Activated T-helper 2 cell treated with anti-CD3 and anti-CD28 coated beads, Interferon-gamma antibody, Interleukin-2, Interleukin-4, amounts not matched to agents 10 μg/mL and 5 μg/mL and 100 μg/mL, durations not matched to agents 14 hours and 24 hours and 36 hours (primary cell): ENCODE results near the gene SLC16A7. TPM values are rescaled to one million over a fixed set of nuclear protein-coding genes. Genes with fewer than 3 reads are reported as not detected.

Experiments
- DNase-seq: peaks from one replicate; pipeline ENCODE4 v3.0.0; 2021; ENCODE audit warnings: low spot score
- H3K27ac Mint-ChIP-seq: one replicate; pipeline ENCODE4 v1.8.0; 2021; ENCODE audit warnings: mixed read lengths
- H3K27me3 Mint-ChIP-seq: one replicate; pipeline ENCODE4 v1.8.0; 2021; ENCODE audit warnings: low read depth, mixed read lengths
- H3K36me3 Mint-ChIP-seq: one replicate; pipeline ENCODE4 v1.8.0; 2021; ENCODE audit warnings: low read depth, mixed read lengths
- H3K4me1 Mint-ChIP-seq: one replicate; pipeline ENCODE4 v1.8.0; 2021; ENCODE audit warnings: low read depth, mixed read lengths
- H3K4me3 Mint-ChIP-seq: one replicate; pipeline ENCODE4 v1.8.0; 2021; ENCODE audit warnings: low read depth, mild to moderate bottlenecking, moderate library complexity, mixed read lengths
- H3K9me3 Mint-ChIP-seq: one replicate; pipeline ENCODE4 v1.8.0; 2021; ENCODE audit warnings: mixed read lengths
- intact Hi-C: fragments of 100-400 bp; cut with micrococcal nuclease; formaldehyde crosslinking; loops from one replicate; pipeline ENCODE4 v1.15.1; 2023
- total RNA-seq: library from RNA; stranded (reverse); gene quantifications from 2 replicates; pipeline ENCODE4 v1.2.3, GENCODE V29; 2022

Gene SLC16A7
- total RNA-seq, 1 donor from 2014 or later = 29.1 TPM

GRCh38 chr12:59657711-59658110 is 61.9 kb downstream of the SLC16A7 start:
- peaks cover 5% of the 10 kb centered on the region for H3K4me1 Mint-ChIP-seq
- H3K27ac Mint-ChIP-seq = no peak overlapping the region
- H3K4me3 Mint-ChIP-seq = no peak overlapping the region
- no peak for DNase-seq
- peaks cover 11% of the 10 kb centered on the region for H3K36me3 Mint-ChIP-seq
- H3K27me3 Mint-ChIP-seq = no peaks in the 10 kb centered on the region
- intact Hi-C loops = no loop called here
- no peaks in the 10 kb centered on the region for H3K9me3 Mint-ChIP-seq

DNA sequence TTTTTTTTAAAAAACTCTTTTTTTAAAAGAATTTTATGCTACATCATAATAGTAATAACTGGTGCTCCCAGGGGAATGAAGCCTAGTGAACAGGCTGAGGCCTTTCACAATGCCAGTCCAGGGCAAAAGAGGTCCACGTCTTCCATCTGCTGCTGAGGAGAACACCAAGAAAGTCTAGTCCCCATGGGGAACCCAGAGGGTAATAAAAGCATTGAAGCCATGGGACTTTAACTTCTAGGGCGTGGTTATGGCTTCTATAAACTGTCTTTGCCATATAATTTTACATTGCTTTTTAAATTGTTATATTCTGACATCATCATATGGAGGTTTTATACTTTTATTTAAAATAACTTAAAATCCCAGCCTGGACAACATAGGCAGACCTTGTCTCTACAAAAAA is 64.3 kb downstream of the SLC16A7 start:
- Mint-ChIP-seq H3K36me3 (peaks cover 11% of the 10 kb centered on the region), H3K27me3 (no peaks in the 10 kb centered on the region), H3K9me3 (peaks cover 5% of the 10 kb centered on the region), H3K4me3 (no peak overlapping the region), H3K27ac (no peak overlapping the region), H3K4me1 (peaks cover 5% of the 10 kb centered on the region)
- intact Hi-C loops = no loop called here
- DNase-seq = no peak

DNA sequence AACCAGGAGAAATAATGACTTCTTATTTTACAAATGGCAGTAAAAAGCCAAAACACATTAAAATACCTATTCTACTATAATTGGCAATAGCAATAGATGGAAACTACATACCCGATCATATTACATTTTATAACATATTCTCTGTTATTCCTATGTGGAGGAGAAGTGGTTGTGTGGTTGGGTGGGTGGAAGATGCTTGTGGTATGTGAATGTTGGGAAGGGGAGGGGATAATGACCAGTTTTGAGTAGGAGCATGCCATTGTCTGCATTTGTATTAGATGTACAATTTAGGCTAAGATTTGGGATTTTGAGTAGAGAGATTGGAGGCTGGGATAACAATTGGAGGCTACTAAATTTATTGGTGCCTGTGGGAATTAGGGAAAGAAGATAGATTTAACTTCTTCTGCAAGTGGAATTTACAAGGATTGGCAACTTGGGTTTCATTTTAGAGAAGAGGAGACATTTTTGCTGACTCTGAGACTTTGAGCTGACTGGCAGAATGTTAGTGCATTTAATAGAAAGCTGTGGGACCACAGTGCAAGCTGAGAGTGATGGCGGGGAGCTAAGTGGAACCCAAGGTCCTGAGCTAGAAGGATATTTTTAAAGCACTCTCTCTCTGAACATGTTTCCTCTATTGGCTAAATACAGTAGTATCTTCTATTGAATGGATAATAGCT is 65.2 kb downstream of the SLC16A7 start:
- Mint-ChIP-seq H3K27me3 (no peaks in the 10 kb centered on the region), H3K4me1 (peaks cover 4% of the 10 kb centered on the region), H3K9me3 (peaks cover 9% of the 10 kb centered on the region), H3K27ac (no peak overlapping the region), H3K36me3 (peaks cover 12% of the 10 kb centered on the region), H3K4me3 (no peak overlapping the region)
- no peak for DNase-seq
- intact Hi-C loops = no loop called here

DNA sequence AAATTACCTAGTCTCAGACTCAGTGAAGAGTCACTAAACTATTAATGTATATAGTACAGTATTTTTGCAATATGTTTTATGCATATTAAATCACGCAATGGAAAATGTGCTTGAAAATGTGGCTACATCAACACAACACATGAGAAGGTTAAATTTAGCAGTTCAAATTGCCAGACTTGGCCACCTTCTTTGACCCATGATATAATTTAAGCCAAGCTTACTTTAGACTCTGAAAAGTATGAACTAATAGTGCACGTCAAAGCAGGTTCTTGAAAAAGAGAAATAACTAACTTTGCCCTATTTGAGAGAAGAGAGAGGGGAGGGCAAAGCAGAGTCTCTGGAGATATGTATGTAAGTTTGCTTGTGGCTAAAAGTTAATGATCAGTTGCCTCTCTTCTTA is 68.7 kb downstream of the SLC16A7 start:
- no peaks in the 10 kb centered on the region for H3K27me3 Mint-ChIP-seq
- H3K4me1 Mint-ChIP-seq = peaks cover 9% of the 10 kb centered on the region
- peaks cover 32% of the 10 kb centered on the region for H3K36me3 Mint-ChIP-seq
- no peak overlapping the region for H3K4me3 Mint-ChIP-seq
- no peak overlapping the region for H3K27ac Mint-ChIP-seq
- peaks cover 28% of the 10 kb centered on the region for H3K9me3 Mint-ChIP-seq
- DNase-seq = no peak
- intact Hi-C loops = no loop called here

DNA sequence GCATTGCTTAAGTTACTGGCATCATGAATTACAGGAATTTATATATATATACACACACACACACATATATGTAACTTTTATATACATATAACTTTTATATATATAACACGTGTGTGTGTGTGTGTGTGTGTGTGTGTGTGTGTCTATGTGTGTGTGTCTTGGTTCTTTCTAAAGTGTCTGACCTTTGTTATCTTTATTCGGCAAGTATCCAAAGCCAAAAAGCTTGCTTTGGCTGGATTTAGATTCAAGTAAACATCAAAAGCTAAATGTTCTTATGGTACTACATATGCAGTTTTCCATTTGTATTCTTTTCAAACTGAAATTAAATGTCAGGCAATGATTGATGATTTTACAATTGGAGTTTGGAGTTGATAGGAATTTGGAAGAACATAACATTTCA is 69.9 kb downstream of the SLC16A7 start:
- H3K4me3 Mint-ChIP-seq = no peak overlapping the region

DNA sequence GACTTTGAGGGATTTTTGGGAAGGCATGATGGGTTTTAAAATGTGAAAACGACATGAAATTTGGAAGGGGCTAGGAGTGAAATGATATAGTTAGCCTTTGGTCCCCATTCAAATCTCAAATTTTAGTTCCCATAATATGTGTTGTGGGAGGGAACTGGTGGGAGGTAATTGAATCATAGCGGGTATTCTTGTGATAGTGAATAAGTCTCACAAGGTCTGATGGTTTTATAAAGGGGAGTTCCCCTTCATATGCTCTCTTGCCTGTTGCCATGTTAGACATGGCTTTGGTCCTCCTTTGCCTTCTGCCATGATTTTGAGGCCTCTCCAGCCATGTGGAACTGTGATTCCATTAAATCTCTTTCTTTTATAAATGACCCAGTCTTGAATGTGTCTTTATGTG is 72.8 kb downstream of the SLC16A7 start:
- Mint-ChIP-seq H3K9me3 (peaks cover 28% of the 10 kb centered on the region), H3K36me3 (peaks cover 44% of the 10 kb centered on the region), H3K27me3 (no peaks in the 10 kb centered on the region), H3K4me3 (no peak overlapping the region), H3K4me1 (peaks cover 6% of the 10 kb centered on the region), H3K27ac (no peak overlapping the region)
- intact Hi-C loops = no loop called here
- no peak for DNase-seq

More for the DNA sequence above, 69.9 kb downstream of the SLC16A7 start:
- no peak for DNase-seq
- no peak overlapping the region for H3K27ac Mint-ChIP-seq
- H3K9me3 Mint-ChIP-seq = peaks cover 28% of the 10 kb centered on the region
- intact Hi-C loops = no loop called here
- H3K4me1 Mint-ChIP-seq = peaks cover 9% of the 10 kb centered on the region
- H3K36me3 Mint-ChIP-seq = peaks cover 42% of the 10 kb centered on the region
- no peaks in the 10 kb centered on the region for H3K27me3 Mint-ChIP-seq

GRCh38 chr12:59672273-59672672 is 76.4 kb downstream of the SLC16A7 start:
- Mint-ChIP-seq H3K4me3 (no peak overlapping the region), H3K36me3 (peaks cover 42% of the 10 kb centered on the region), H3K9me3 (peaks cover 16% of the 10 kb centered on the region), H3K27ac (no peak overlapping the region), H3K27me3 (no peaks in the 10 kb centered on the region), H3K4me1 (peaks cover 6% of the 10 kb centered on the region)
- DNase-seq = no peak
- intact Hi-C loops = no loop called here

- DNase-seq = no peak
- Mint-ChIP-seq H3K36me3 (peaks cover 37% of the 10 kb centered on the region), H3K27me3 (no peaks in the 10 kb centered on the region), H3K4me1 (no peaks in the 10 kb centered on the region), H3K4me3 (no peak overlapping the region), H3K27ac (no peak overlapping the region), H3K9me3 (peaks cover 14% of the 10 kb centered on the region)
- intact Hi-C loops = no loop called here
Observed at GRCh38 chr12:59675461-59675860, 79.6 kb downstream of the SLC16A7 start.

GRCh38 chr12:59677857-59678256 is 82.0 kb downstream of the SLC16A7 start:
- peaks cover 3% of the 10 kb centered on the region for H3K4me1 Mint-ChIP-seq
- H3K27ac Mint-ChIP-seq = no peak overlapping the region
- H3K9me3 Mint-ChIP-seq = peaks cover 14% of the 10 kb centered on the region
- H3K36me3 Mint-ChIP-seq = peaks cover 42% of the 10 kb centered on the region
- intact Hi-C loops = no loop called here
- DNase-seq = no peak
- H3K27me3 Mint-ChIP-seq = no peaks in the 10 kb centered on the region
- H3K4me3 Mint-ChIP-seq = no peak overlapping the region

DNA sequence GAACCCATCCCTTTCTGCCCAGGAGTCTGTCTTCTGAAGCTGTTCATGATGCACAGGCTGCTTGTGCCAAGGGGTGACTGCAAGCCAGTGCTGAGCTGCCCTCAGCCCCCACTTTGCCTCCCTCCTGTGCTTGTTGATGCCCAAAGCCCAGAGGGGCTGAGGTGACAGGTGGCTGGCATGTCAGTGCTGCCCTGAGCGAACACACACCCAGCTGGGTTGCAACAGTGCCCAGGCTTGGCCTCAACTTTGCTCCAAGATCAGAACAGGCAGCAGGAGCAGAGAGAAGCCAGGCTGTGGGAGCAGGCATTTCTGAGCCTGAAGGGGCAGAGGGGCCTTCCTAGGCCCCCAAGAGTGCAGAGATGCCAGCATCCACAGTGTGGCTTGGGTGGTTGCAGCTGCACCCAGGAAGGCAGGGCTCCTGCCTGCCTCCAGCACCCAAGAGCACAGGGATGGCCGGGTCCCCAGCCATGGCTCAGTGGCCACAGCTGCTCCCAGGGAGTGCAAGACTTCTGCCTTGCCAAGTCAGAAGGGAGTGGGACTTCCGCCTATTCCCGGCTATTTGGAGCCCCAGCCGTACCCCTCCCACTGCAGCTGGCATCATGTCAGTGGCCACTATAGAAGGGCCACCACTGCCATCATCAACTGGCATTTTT is 83.1 kb downstream of the SLC16A7 start:
- intact Hi-C loops = no loop called here
- H3K4me3 Mint-ChIP-seq = no peak overlapping the region
- H3K36me3 Mint-ChIP-seq = peaks cover 39% of the 10 kb centered on the region
- H3K9me3 Mint-ChIP-seq = peaks cover 14% of the 10 kb centered on the region
- DNase-seq = no peak
- peaks cover 3% of the 10 kb centered on the region for H3K4me1 Mint-ChIP-seq
- H3K27ac Mint-ChIP-seq = no peak overlapping the region
- no peaks in the 10 kb centered on the region for H3K27me3 Mint-ChIP-seq

DNA sequence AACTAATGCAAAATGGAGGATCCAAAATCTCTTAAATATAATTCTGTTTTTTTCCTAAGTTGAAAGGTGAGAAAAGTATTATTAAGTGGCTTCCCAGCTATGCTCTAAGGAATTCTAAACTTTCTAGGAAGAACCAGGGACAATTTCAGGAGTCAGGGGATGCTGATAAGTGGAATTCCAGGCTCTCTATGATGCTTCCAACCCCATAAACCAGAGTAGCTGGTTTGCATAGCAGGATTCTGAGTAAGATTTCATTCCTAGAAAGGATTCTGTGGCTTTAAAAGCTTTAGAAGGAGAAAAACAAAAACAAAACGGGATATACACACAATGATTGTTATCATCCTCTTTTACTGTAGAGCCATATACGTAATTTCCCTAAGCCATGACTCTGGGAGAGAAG is 93.9 kb downstream of the SLC16A7 start:
- Mint-ChIP-seq H3K27ac (no peak overlapping the region), H3K36me3 (peaks cover 7% of the 10 kb centered on the region), H3K4me1 (peaks cover 2% of the 10 kb centered on the region), H3K27me3 (no peaks in the 10 kb centered on the region), H3K9me3 (peaks cover 5% of the 10 kb centered on the region), H3K4me3 (no peak overlapping the region)
- intact Hi-C loops = no loop called here
- DNase-seq = no peak

DNA sequence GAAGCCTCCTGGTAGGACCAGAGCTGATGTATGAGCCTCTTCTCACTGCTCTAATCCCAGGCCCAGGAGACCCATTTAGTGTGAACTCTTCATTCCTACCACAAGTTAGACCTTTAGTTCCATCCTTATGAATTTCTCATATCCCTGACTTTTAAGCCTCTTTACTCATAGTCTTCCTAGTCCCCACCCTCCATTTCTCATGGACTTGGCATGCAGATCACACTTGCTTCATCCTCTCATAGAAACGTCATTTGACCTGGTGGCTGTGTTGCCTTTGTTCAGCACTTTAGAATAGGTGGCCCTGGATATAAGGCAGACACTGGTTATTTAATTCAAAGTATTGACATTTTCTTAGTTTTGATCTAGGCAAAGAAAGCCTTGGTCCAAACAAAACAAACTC is 99.5 kb downstream of the SLC16A7 start:
- Mint-ChIP-seq H3K4me3 (no peak overlapping the region), H3K36me3 (peaks cover 7% of the 10 kb centered on the region), H3K9me3 (peaks cover 5% of the 10 kb centered on the region), H3K27ac (no peak overlapping the region), H3K27me3 (no peaks in the 10 kb centered on the region), H3K4me1 (no peaks in the 10 kb centered on the region)
- intact Hi-C loops = no loop called here
- no peak for DNase-seq

GRCh38 chr12:59698600-59698999 is 102.8 kb downstream of the SLC16A7 start:
- Mint-ChIP-seq H3K4me3 (no peak overlapping the region), H3K27me3 (no peaks in the 10 kb centered on the region), H3K36me3 (no peaks in the 10 kb centered on the region), H3K9me3 (no peaks in the 10 kb centered on the region), H3K4me1 (no peaks in the 10 kb centered on the region), H3K27ac (no peak overlapping the region)
- DNase-seq = no peak
- intact Hi-C loops = no loop called here
